HL-60 (cell line): ENCODE data around the gene SLC34A1.

ENCODE experiments used
- DNase-seq, 2 experiments: peaks; one replicate each; pipeline ENCODE4 v3.0.0-alpha.2; 2010 to 2020; ENCODE audit warnings: low read depth in 1 of 2, low spot score in 1 of 2
- H3K27ac ChIP-seq: fragments of 250-450 bp; sonication (Bioruptor Pico); replicated peaks from 2 replicates; pipeline ENCODE4 v1.5.1; 2020; ENCODE audit warnings: mild to moderate bottlenecking, moderate library complexity
- H3K27me3 ChIP-seq: fragments of 250-450 bp; sonication (Bioruptor Pico); 2 replicates; pipeline ENCODE4 v1.5.1; 2021; ENCODE audit warnings: mild to moderate bottlenecking, moderate library complexity; ENCODE audit not compliant: insufficient read depth, poor library complexity, severe bottlenecking
- H3K4me3 ChIP-seq: replicated peaks from 2 replicates; pipeline ENCODE4 v1.5.1; 2011; ENCODE audit warnings: mild to moderate bottlenecking, control low read depth, low read length; ENCODE audit not compliant: insufficient read depth
- CTCF ChIP-seq: IDR thresholded peaks from one replicate; pipeline ENCODE4 v1.5.1; 2011; ENCODE audit warnings: low read length, control low read depth, inconsistent platforms; ENCODE audit not compliant: insufficient read depth
- GABPA ChIP-seq: IDR thresholded peaks from 2 replicates; pipeline ENCODE4 v1.6.1; 2012; ENCODE audit warnings: low read depth
- POLR2AphosphoS5 ChIP-seq: IDR thresholded peaks from 2 replicates; pipeline ENCODE4 v1.6.1; 2012; ENCODE audit warnings: low read depth
- REST ChIP-seq: IDR thresholded peaks from 2 replicates; pipeline ENCODE4 v1.6.1; 2012; ENCODE audit warnings: low read depth; ENCODE audit not compliant: insufficient replicate concordance
- SPI1 ChIP-seq: IDR thresholded peaks from 2 replicates; pipeline ENCODE4 v1.6.1; 2012; ENCODE audit warnings: low read depth, mild to moderate bottlenecking, borderline replicate concordance

SLC34A1 gene

GRCh38 chr5:177429248-177430040 lies 45.2 kb downstream of the SLC34A1 start:
- DNase-seq, result peak; percentile 98 to 100
- no peaks in the 10 kb centered on the region for H3K27me3 ChIP-seq
- peak overlapping the region; percentile 98 for H3K27ac ChIP-seq
- TF ChIP-seq POLR2AphosphoS5 (peak; percentile 88), SPI1 (peak; percentile 76; the same call in 1 of the 2 replicates), GABPA (peak; percentile 22; the same call in 1 of the 2 replicates), REST (no peak)
- peak overlapping the region; percentile 67 for H3K4me3 ChIP-seq

- H3K27ac ChIP-seq, result peak overlapping the region; percentile 98
- DNase-seq, result peak in 1 of 2 experiments; percentile 54
- peak overlapping the region; percentile 27 for H3K4me3 ChIP-seq
- H3K27me3 ChIP-seq, result no peaks in the 10 kb centered on the region
- TF ChIP-seq SPI1 (no peak), POLR2AphosphoS5 (0 out of 2 replicates have a peak, but pooled peaks have one; percentile 11), REST (no peak)
Observed at GRCh38 chr5:177430140-177430951, 46.1 kb downstream of the SLC34A1 start.

GRCh38 chr5:177430972-177431316 lies 46.7 kb downstream of the SLC34A1 start:
- DNase-seq, result no peak
- TF ChIP-seq GABPA (no peak), SPI1 (no peak), POLR2AphosphoS5 (no peak), CTCF (no peak)
- no peaks in the 10 kb centered on the region for H3K27me3 ChIP-seq
- no peak overlapping the region for H3K4me3 ChIP-seq
- peak overlapping the region; percentile 98 for H3K27ac ChIP-seq

- peak; percentile 88 to 91 for DNase-seq
- peak overlapping the region; percentile 98 for H3K27ac ChIP-seq
Observed at GRCh38 chr5:177431317-177432142, 47.3 kb downstream of the SLC34A1 start.

More at GRCh38 chr5:177431317-177432142, 47.3 kb downstream of the SLC34A1 start:
- H3K4me3 ChIP-seq, result no peak overlapping the region
- H3K27me3 ChIP-seq, result no peaks in the 10 kb centered on the region
- TF ChIP-seq GABPA (peak; percentile 63), SPI1 (no peak; the same call in 1 of the 2 replicates), REST (no peak), CTCF (no peak), POLR2AphosphoS5 (peak; percentile 99)
